ENCODE measurements around the gene PPP1R18. TPM values are rescaled to one million over a fixed set of nuclear protein-coding genes. Genes with fewer than 3 reads are reported as not detected.

Gene PPP1R18
- total RNA-seq, 1 experiment from 2014 or later: 49.9 TPM

GRCh38 chr6:30643656-30644055, 42.8 kb downstream of the PPP1R18 start:
- Histone ChIP-seq H4K20me1 (ENCODE audit: low read length) (no peaks in the 10 kb centered on the region), H3F3A (ENCODE audit: low read length, unreplicated experiment) (no peaks in the 10 kb centered on the region), H3K27ac (ENCODE audit: low read length) (no peak overlapping the region), H3K9ac (ENCODE audit: low read length) (no peak overlapping the region), H3K36me3 (ENCODE audit: low read depth, low read length) (peaks cover 7% of the 10 kb centered on the region), H3K27me3 (ENCODE audit: low read length) (no peaks in the 10 kb centered on the region), H3K4me2 (ENCODE audit: low read length) (no peak overlapping the region), H3K79me2 (ENCODE audit: low read length) (peaks cover 26% of the 10 kb centered on the region), H2AFZ (ENCODE audit: low read length) (no peak overlapping the region), H3K4me1 (ENCODE audit: insufficient read depth, low read length) (peaks cover 11% of the 10 kb centered on the region), H3K9me3 (ENCODE audit: low read length) (no peaks in the 10 kb centered on the region), H3K9me2 (replicated peaks; ENCODE audit: low read length) (no peaks in the 10 kb centered on the region), H3K4me3 (ENCODE audit: low read length) (no peak overlapping the region)
- ChIA-PET CTCF (no interaction called here), POLR2A (ENCODE audit: unreplicated experiment) (no interaction called here)
- ATAC-seq (no peak), DNase-seq (no peak)
- BruUV-seq (replicated peaks): no TSS peak
- TF ChIP-seq EZH2 (IDR thresholded peaks at IDR 0.05; ENCODE audit: low read length, unreplicated experiment) (no peak), EZH2phosphoT487 (IDR thresholded peaks at IDR 0.05; ENCODE audit: borderline replicate concordance, low read length) (no peak)
- TF ChIP-seq, protein P1, sequence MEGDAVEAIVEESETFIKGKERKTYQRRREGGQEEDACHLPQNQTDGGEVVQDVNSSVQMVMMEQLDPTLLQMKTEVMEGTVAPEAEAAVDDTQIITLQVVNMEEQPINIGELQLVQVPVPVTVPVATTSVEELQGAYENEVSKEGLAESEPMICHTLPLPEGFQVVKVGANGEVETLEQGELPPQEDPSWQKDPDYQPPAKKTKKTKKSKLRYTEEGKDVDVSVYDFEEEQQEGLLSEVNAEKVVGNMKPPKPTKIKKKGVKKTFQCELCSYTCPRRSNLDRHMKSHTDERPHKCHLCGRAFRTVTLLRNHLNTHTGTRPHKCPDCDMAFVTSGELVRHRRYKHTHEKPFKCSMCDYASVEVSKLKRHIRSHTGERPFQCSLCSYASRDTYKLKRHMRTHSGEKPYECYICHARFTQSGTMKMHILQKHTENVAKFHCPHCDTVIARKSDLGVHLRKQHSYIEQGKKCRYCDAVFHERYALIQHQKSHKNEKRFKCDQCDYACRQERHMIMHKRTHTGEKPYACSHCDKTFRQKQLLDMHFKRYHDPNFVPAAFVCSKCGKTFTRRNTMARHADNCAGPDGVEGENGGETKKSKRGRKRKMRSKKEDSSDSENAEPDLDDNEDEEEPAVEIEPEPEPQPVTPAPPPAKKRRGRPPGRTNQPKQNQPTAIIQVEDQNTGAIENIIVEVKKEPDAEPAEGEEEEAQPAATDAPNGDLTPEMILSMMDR (conservative IDR thresholded peaks at IDR 0.05; ENCODE audit: low read depth, low read length): no peak
- intact Hi-C loops (cut with micrococcal nuclease): no loop called here

DNA sequence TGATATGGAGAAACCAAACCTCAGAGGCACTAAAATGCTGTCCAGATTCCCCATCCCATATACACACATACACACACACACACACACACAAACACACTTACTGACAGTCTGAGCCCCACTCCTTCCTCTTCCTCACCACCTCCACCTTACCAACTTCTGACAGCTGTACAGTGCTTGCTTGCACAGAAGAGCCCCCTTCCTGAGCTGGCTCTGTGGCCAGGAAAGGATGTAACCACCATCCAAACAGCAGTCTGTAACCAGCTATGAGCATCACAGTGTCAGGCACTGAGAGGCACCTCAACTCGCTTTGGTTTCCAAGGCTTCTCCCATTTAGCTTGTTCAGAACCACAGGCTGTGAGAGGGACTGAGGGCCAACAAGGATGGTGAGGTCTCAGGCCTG, 45.4 kb downstream of the PPP1R18 start:
- intact Hi-C loops (cut with micrococcal nuclease): no loop called here
- Histone ChIP-seq H3K27ac (ENCODE audit: low read length) (no peak overlapping the region), H3K9me3 (ENCODE audit: low read length) (no peaks in the 10 kb centered on the region), H3K27me3 (ENCODE audit: low read length) (no peaks in the 10 kb centered on the region), H3K9me2 (replicated peaks; ENCODE audit: low read length) (no peaks in the 10 kb centered on the region), H3F3A (ENCODE audit: low read length, unreplicated experiment) (no peaks in the 10 kb centered on the region), H4K20me1 (ENCODE audit: low read length) (no peaks in the 10 kb centered on the region), H3K4me3 (ENCODE audit: low read length) (no peak overlapping the region), H3K9ac (ENCODE audit: low read length) (no peak overlapping the region), H2AFZ (ENCODE audit: low read length) (no peak overlapping the region), H3K4me1 (ENCODE audit: insufficient read depth, low read length) (peaks cover under 1% of the 10 kb centered on the region; the same call in 1 of the 2 replicates), H3K36me3 (ENCODE audit: low read depth, low read length) (peaks cover 7% of the 10 kb centered on the region), H3K4me2 (ENCODE audit: low read length) (no peak overlapping the region), H3K79me2 (ENCODE audit: low read length) (peaks cover 5% of the 10 kb centered on the region; the same call in 1 of the 2 replicates)
- BruUV-seq (replicated peaks): no TSS peak
- DNase-seq (no peak), ATAC-seq (no peak)
- TF ChIP-seq EZH2phosphoT487 (IDR thresholded peaks at IDR 0.05; ENCODE audit: borderline replicate concordance, low read length) (no peak), EZH2 (IDR thresholded peaks at IDR 0.05; ENCODE audit: low read length, unreplicated experiment) (no peak)
- TF ChIP-seq, protein P1 (conservative IDR thresholded peaks at IDR 0.05; ENCODE audit: low read depth, low read length): no peak
- CTCF ChIA-PET: interaction anchor here (0.6 kb wide), 1 partner anchor 90 kb away, joined by 3 read pairs; no protein-coding TSS in a partner anchor
- POLR2A ChIA-PET (ENCODE audit: unreplicated experiment): no interaction called here

DNA sequence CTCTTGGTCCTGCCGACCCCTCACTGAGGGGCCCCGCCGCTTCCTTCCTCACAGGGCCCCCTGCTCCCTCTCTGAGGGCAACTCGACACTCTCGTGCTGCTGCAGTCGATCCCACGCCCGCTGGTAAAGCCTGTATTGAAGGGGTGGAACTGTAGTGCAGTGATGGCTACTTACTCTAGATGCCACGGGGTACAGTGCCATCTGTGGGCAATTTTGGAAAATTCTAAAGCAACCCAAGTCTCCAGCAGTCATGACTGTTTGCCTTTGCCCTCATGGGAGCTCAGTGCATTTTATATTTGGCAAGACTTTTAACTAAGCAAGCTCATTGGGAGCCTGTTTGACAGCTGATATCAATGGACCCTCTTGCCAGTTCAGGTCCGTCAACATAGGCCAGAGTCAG, 46.0 kb downstream of the PPP1R18 start:
- no peak overlapping the region for H3K4me2 ChIP-seq (ENCODE audit: low read length)
- no peak overlapping the region for H3K9ac ChIP-seq (ENCODE audit: low read length)
- H3F3A ChIP-seq (ENCODE audit: low read length, unreplicated experiment): no peaks in the 10 kb centered on the region
- ChIA-PET POLR2A (ENCODE audit: unreplicated experiment) (no interaction called here), CTCF (interaction anchor here (0.6 kb wide), 1 partner anchor 90 kb away, joined by 3 read pairs; no protein-coding TSS in a partner anchor)
- peaks cover 7% of the 10 kb centered on the region for H3K36me3 ChIP-seq (ENCODE audit: low read depth, low read length)
- no peak overlapping the region for H3K4me3 ChIP-seq (ENCODE audit: low read length)
- no peak overlapping the region for H2AFZ ChIP-seq (ENCODE audit: low read length)
- H4K20me1 ChIP-seq (ENCODE audit: low read length): no peaks in the 10 kb centered on the region
- TF ChIP-seq, protein P1 (conservative IDR thresholded peaks at IDR 0.05; ENCODE audit: low read depth, low read length): peak; percentile 42; the same call in 1 of the 2 replicates
- TF ChIP-seq EZH2phosphoT487 (IDR thresholded peaks at IDR 0.05; ENCODE audit: borderline replicate concordance, low read length) (no peak), EZH2 (IDR thresholded peaks at IDR 0.05; ENCODE audit: low read length, unreplicated experiment) (no peak)
- peak; percentile 26 for DNase-seq
- no peaks in the 10 kb centered on the region for H3K9me3 ChIP-seq (ENCODE audit: low read length)
- no peaks in the 10 kb centered on the region for H3K4me1 ChIP-seq (ENCODE audit: insufficient read depth, low read length)
- intact Hi-C loops (cut with micrococcal nuclease): no loop called here
- H3K79me2 ChIP-seq (ENCODE audit: low read length): no peaks in the 10 kb centered on the region
- no peaks in the 10 kb centered on the region for H3K27me3 ChIP-seq (ENCODE audit: low read length)
- peak; percentile 80 for ATAC-seq
- no peak overlapping the region for H3K27ac ChIP-seq (ENCODE audit: low read length)
- BruUV-seq (replicated peaks): no TSS peak
- no peaks in the 10 kb centered on the region for H3K9me2 ChIP-seq (replicated peaks; ENCODE audit: low read length)

All from PC-3 (cell line).